HUES64 (cell line): ENCODE measurements around the gene SNIP1.
"Not testable (repeated sequence)": the region's sequence is repeated elsewhere in the genome, so short reads cannot be mapped to it uniquely, and the experiment has no call there.

Experiments used
- H3K27ac ChIP-seq: 2 replicates; pipeline ENCODE4 v1.7.0; 2013; ENCODE audit warnings: low read depth, low read length, inconsistent platforms
- H3K27me3 ChIP-seq: 2 replicates; pipeline ENCODE4 v1.6.1; 2013; ENCODE audit warnings: mild to moderate bottlenecking, low read length; ENCODE audit not compliant: insufficient read depth
- H3K36me3 ChIP-seq: 2 replicates; pipeline ENCODE4 v1.6.1; 2013; ENCODE audit warnings: mild to moderate bottlenecking, low read length; ENCODE audit not compliant: insufficient read depth
- H3K4me1 ChIP-seq: 2 replicates; pipeline ENCODE4 v1.6.1; 2013; ENCODE audit warnings: mild to moderate bottlenecking, low read length, moderate library complexity; ENCODE audit not compliant: insufficient read depth
- H3K4me3 ChIP-seq: 2 replicates; pipeline ENCODE4 v1.5.1; 2013; ENCODE audit warnings: mild to moderate bottlenecking, low read length, moderate library complexity
- H3K9ac ChIP-seq: 2 replicates; pipeline ENCODE4 v1.6.1; 2013; ENCODE audit warnings: mild to moderate bottlenecking, low read depth, low read length
- H3K9me3 ChIP-seq: 2 replicates; pipeline ENCODE4 v1.6.1; 2013; ENCODE audit warnings: low read depth, low read length; ENCODE audit not compliant: insufficient read depth
- WGBS: fragments of 150-250, 120-280 bp; methylation state at CpG from one replicate; pipeline ENCODE4 v1.1.7; 2013; ENCODE audit warnings: missing lambda C conversion rate; 5-methylcytosine and 5-hydroxymethylcytosine counted together

Gene SNIP1

DNA sequence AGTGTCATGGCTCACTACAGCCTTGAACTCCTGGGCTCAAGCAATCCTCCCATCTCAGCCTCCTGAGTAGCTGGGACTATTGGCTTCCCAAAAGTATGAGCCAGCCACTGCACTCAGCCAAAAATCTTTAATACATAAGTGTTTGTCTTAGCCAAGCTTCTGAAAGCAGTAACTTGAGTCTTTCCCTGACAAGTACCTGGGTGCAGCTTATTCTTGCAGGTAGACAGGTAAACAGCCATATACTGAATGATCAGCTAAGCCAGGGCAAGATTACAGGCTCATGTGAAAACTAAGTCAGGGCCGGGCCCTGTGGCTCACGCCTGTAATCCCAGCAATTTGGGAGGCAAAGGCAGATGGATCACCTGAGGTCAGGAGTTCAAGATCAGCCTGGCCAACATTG is 47.4 kb downstream of the SNIP1 start:
- H3K4me3 ChIP-seq = no peak overlapping the region
- no peaks in the 10 kb centered on the region for H3K9me3 ChIP-seq
- WGBS = 95% methylated on average over 2 of the region's 2 CpGs
- H3K4me1 ChIP-seq = no peaks in the 10 kb centered on the region
- no peak overlapping the region for H3K9ac ChIP-seq
- H3K27ac ChIP-seq = no peak overlapping the region
- H3K36me3 ChIP-seq = peaks cover 62% of the 10 kb centered on the region
- H3K27me3 ChIP-seq = no peaks in the 10 kb centered on the region

DNA sequence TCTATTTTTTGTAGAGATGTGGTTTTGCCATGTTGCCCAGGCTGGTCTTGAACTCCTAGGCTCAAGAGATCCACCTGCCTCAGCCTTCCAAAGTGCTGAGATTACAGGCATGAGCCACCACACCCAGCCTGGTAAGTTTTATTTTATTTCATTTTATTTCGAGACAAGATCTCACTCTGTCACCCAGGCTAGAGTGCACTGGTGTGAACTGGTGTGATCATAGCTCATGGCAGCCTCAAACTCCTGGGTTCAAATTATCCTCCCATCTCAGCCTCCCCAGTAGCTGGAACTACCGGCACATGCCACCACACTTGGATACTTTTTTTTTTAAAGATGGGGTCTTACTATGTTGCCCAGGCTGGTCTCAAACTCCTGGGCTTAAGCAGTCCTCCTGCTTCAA is 51.3 kb downstream of the SNIP1 start:
- 100% methylated on average over 2 of the region's 2 CpGs for WGBS
- not testable (repeated sequence) for H3K4me1 ChIP-seq, H3K9me3 ChIP-seq, H3K4me3 ChIP-seq, H3K9ac ChIP-seq, H3K27me3 ChIP-seq, H3K27ac ChIP-seq
- H3K36me3 ChIP-seq = peaks cover 73% of the 10 kb centered on the region

DNA sequence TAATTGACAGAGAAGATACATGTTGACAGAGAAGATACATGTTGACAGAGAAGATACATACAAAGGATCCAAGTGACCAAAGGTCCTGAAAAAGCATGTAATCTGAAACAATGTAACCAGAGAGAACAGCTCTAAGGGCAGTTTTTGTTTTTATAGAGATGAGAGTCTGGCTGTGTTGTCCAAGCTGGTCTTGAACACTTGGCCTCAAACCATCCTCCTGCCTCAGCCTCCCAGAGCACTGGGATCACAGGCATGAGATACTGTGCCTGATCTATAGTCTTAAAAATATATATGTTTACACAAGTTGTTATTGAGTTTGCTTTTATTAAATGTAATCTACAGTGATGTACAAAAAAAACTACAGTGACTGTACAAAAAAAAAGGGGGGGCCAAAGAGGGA is 52.0 kb downstream of the SNIP1 start:
- no peak overlapping the region for H3K4me3 ChIP-seq
- H3K9ac ChIP-seq = no peak overlapping the region
- no peaks in the 10 kb centered on the region for H3K27me3 ChIP-seq
- H3K27ac ChIP-seq = no peak overlapping the region
- peaks cover 67% of the 10 kb centered on the region for H3K36me3 ChIP-seq
- no peaks in the 10 kb centered on the region for H3K4me1 ChIP-seq
- no peaks in the 10 kb centered on the region for H3K9me3 ChIP-seq

DNA sequence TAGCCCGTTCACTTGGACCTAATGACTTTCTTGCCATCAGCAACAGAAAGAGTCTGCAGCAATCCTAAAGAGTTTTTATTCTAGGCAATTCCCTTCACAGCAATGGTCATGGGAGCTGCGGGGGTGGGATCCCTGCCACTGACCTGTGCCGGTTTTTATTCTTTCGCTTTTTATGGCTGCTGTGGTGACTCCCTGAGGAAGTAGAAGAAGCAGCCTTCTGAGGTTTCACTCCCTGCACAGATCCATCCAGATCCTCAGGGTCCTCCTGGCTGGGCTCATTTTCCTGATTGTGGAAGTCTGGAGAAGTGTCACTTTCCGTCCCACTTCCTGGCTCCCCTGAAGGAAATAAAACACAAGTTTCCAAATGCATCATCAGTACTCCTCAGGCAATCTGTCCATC is 52.4 kb downstream of the SNIP1 start:
- no peaks in the 10 kb centered on the region for H3K27me3 ChIP-seq
- H3K9me3 ChIP-seq = no peaks in the 10 kb centered on the region
- no peaks in the 10 kb centered on the region for H3K4me1 ChIP-seq
- WGBS = 91% methylated on average over 5 of the region's 5 CpGs
- H3K27ac ChIP-seq = no peak overlapping the region
- H3K36me3 ChIP-seq = peaks cover 68% of the 10 kb centered on the region
- no peak overlapping the region for H3K4me3 ChIP-seq
- H3K9ac ChIP-seq = no peak overlapping the region

DNA sequence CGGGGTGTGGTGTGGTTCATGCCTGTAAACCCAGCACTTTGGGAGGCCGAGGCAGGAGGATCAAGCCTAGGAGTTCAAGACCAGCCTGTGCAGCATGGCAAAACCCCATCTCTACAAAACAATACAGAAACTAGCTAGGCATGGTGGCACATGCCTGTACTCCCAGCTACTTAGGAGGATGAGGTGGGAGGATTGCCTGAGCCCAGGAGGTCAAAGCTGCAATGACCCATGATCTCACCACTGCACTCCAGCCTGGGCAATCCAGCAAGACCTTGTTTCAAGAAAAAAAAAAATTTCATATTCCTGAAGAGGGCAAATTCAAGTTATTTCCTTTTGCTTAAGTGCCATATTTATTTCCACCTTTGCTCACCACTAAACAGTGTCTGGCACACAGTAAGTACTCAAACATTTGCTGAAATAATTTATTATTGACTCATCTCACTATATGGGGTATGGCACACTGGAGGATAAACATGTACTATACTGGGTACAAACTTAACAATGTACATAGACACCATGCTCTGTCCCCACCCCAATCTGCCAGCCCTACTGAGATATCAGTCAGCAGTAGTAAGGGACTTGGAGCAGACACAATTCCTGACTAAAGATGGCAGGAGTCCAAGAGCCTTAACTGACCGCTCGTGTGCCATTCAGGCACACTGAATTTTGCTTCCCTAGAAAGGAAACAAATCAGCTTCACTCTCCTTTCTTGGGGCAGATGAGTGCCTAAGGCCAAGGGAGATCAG is 55.0 kb downstream of the SNIP1 start:
- H3K27ac ChIP-seq = no peak overlapping the region
- H3K27me3 ChIP-seq = no peaks in the 10 kb centered on the region
- H3K9ac ChIP-seq = no peak overlapping the region
- 94% methylated on average over 4 of the region's 4 CpGs for WGBS
- H3K36me3 ChIP-seq = peaks cover 63% of the 10 kb centered on the region
- H3K4me3 ChIP-seq = no peak overlapping the region
- no peaks in the 10 kb centered on the region for H3K9me3 ChIP-seq
- H3K4me1 ChIP-seq = no peaks in the 10 kb centered on the region

DNA sequence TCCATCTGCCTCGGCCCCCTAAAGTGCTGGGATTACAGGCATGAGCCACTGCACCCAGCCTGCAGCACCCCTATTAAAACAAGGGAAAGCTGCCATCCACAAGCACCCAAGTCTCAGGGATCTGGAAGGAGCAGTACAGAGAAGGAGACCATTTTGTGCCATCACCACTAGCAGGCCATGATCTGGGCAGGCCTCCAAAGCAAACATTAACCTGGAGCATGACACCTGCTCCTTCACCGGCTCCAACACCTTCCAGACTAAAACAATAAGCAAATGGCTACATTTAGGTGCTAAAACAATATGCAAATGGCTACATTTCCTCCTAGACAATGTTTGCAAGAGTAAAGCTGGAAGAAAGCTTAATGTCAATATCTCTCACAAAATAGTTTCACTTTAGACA is 56.3 kb downstream of the SNIP1 start:
- Histone ChIP-seq H3K4me3 (no peak overlapping the region), H3K36me3 (peaks cover 67% of the 10 kb centered on the region)

DNA sequence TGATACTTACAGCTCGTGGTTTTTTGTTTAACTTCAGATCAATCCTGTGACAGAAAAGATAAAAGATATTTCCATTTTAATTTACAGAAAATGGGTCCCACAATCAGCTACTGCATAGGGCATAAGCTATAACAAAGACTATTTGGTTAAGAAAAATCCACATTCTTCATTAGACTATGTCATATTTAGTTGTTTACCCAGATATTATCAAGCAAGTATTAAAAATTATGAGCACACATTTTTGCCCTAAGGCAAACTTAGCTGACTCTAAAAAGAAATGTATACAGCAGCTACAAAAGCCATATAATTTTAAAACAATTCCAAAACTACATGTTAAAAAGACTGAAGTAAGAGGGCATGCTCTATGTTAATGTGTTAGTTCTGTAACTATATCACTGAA is 58.2 kb downstream of the SNIP1 start:
- H3K27ac ChIP-seq = no peak overlapping the region
- no peaks in the 10 kb centered on the region for H3K27me3 ChIP-seq
- 100% methylated on average over 1 of the region's 1 CpG for WGBS
- H3K9me3 ChIP-seq = no peaks in the 10 kb centered on the region
- H3K4me1 ChIP-seq = no peaks in the 10 kb centered on the region
- H3K4me3 ChIP-seq = no peak overlapping the region
- peaks cover 67% of the 10 kb centered on the region for H3K36me3 ChIP-seq
- H3K9ac ChIP-seq = no peak overlapping the region

More for the DNA sequence above, 56.3 kb downstream of the SNIP1 start:
- H3K4me1 ChIP-seq = no peaks in the 10 kb centered on the region
- H3K9ac ChIP-seq = no peak overlapping the region
- 95% methylated on average over 2 of the region's 2 CpGs for WGBS
- no peak overlapping the region for H3K27ac ChIP-seq
- H3K27me3 ChIP-seq = no peaks in the 10 kb centered on the region
- no peaks in the 10 kb centered on the region for H3K9me3 ChIP-seq

DNA sequence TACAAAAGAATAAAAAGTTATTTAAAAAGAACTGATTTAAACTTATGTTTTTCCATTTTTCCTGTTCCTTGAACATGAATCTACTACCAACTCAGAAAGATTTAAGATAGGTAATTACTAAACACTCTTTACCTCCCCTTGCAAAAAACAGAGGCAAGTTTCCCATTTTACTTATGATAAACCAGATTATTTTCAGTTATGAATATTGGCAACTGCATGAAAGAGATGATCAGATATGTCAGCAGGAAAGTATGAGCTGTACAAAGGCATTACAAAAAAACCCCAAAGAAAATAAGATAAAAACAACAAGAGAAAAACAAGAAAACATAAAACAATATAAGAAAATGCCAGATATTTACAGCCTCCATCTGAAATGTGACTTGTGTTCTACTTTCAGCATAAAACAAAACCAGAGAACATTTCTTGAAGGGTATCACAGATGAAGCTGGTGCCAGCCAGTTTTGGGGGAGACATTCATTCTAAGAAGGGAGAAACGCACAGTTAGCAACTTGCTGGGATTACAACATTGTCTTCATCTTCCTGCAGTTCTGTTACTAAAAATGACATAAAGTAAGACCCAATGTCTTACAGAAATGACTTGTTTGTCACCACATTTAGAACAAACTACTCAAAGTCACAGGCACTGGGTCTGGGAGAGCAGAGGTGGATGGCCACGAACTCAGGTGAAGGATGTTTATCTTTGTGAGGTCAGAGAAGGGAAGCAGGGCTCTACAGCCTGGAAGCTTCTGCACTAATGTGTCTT is 60.6 kb downstream of the SNIP1 start:
- no peak overlapping the region for H3K4me3 ChIP-seq
- H3K9ac ChIP-seq = no peak overlapping the region
- 97% methylated on average over 1 of the region's 2 CpGs for WGBS
- no peaks in the 10 kb centered on the region for H3K27me3 ChIP-seq
- H3K36me3 ChIP-seq = peaks cover 53% of the 10 kb centered on the region
- no peak overlapping the region for H3K27ac ChIP-seq
- no peaks in the 10 kb centered on the region for H3K4me1 ChIP-seq
- no peaks in the 10 kb centered on the region for H3K9me3 ChIP-seq

DNA sequence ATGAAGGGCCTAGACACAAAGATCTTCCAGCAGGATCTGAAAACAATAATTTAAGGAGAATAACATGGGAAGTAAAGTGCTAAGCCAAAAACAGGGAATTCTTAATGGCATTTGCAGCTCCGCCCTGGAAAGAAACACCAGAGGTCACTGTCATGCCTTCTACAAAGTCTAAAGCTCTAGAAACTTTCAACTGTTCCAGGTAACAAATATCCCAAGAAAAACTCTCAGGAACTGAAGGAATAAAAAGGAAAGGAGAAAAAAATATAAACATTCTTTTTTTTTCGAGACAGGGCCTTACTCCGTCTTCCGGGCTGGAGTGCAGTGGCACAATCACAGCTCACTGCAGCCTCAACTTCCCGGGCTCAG is 66.5 kb downstream of the SNIP1 start:
- H3K4me1 ChIP-seq = no peaks in the 10 kb centered on the region
- H3K9me3 ChIP-seq = no peaks in the 10 kb centered on the region
- no peaks in the 10 kb centered on the region for H3K27me3 ChIP-seq
- no peak overlapping the region for H3K9ac ChIP-seq
- no peak overlapping the region for H3K4me3 ChIP-seq
- no peak overlapping the region for H3K27ac ChIP-seq
- peaks cover 37% of the 10 kb centered on the region for H3K36me3 ChIP-seq
- WGBS = 93% methylated on average over 5 of the region's 5 CpGs

DNA sequence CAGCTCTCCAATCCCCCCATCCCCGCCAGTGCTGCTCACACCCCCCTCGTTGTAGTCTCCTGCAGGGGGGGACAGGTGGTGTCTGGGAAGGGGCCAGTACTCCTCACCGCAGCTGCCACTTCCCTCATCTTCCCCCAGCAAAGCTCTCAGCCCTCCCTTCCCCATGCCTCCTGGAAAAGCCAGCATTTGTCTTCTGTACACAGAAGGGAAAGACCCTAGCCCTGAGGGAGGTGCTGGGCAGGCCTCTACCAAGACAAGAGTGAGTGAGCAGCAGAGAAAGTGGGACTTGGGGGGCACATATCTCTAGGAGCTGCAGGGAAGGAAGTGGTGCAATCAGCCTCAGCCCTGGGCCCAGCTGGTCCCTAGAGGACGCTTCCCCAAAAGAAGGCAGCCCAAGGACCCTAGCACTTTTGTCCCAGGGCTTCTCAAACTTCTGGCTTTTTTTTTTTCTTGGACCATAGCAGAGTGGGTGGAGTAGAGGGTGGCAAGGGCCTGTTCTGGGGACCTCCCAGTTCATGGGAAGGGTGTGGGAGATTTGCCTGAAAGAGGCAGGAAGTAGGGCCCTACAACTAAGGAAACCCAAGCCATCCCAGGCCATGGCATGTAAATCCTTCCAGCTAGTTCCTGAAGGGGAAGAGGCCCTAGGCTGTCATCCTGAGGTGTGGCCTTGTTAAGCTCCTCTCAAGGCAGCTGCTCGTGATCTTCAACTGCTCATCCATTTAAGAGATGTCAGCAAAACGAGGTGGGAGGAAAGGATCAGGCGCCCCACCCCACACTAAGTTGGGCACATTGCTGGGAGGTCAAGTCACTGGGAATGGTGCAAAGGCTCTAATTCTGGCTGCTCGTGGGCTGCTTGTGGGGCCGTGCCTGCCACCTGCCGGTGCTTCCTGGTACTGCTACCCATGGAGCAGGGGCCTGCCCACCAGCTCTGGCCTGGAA is 67.1 kb downstream of the SNIP1 start:
- H3K36me3 ChIP-seq = peaks cover 39% of the 10 kb centered on the region
- H3K4me1 ChIP-seq = no peaks in the 10 kb centered on the region
- no peak overlapping the region for H3K4me3 ChIP-seq
- no peak overlapping the region for H3K9ac ChIP-seq
- WGBS = 29% methylated on average over 7 of the region's 10 CpGs
- 0 out of 2 replicates have a peak overlapping the region, but pooled peaks have one; percentile 30 for H3K27ac ChIP-seq
- no peaks in the 10 kb centered on the region for H3K9me3 ChIP-seq
- H3K27me3 ChIP-seq = no peaks in the 10 kb centered on the region
